ENCODE measurements around the gene ROR1.

- TF ChIP-seq CTCF (conservative IDR thresholded peaks at IDR 0.05) (no peak), EZH2 (IDR thresholded peaks at IDR 0.05; ENCODE audit: low read depth) (no peak)
These were observed 62.6 kb downstream of the ROR1 start for GRCh38 chr1:63836374-63836773.
